BE2C (cell line): ENCODE results near the gene AGR3.

Experiments used
- DNase-seq: peaks from one replicate; pipeline ENCODE4 v3.0.0-alpha.2; 2020
- H3K27me3 ChIP-seq: fragments of 250-450 bp; sonication (Bioruptor Pico); 2 replicates; pipeline ENCODE4 v1.5.1; 2020; ENCODE audit warnings: mild to moderate bottlenecking
- H3K36me3 ChIP-seq: fragments of 250-450 bp; sonication (Bioruptor Pico); 2 replicates; pipeline ENCODE4 v1.5.1; 2020; ENCODE audit warnings: mild to moderate bottlenecking
- H3K4me1 ChIP-seq: fragments of 250-450 bp; sonication (Bioruptor Pico); 2 replicates; pipeline ENCODE4 v1.5.1; 2020
- H3K4me3 ChIP-seq: 2 replicates; pipeline ENCODE4 v1.5.1; 2011; ENCODE audit warnings: low read depth, low read length
- H3K9me3 ChIP-seq: fragments of 250-450 bp; sonication (Bioruptor Pico); 2 replicates; pipeline ENCODE4 v1.5.1; 2020
- CTCF ChIP-seq: IDR thresholded peaks from 2 replicates; pipeline ENCODE4 v1.5.1; 2012; ENCODE audit warnings: mild to moderate bottlenecking, low read depth, low read length

The AGR3 gene

GRCh38 chr7:16810573-16810972 is 71.2 kb downstream of the AGR3 start:
- Histone ChIP-seq H3K27me3 (peaks cover 26% of the 10 kb centered on the region), H3K4me3 (no peak overlapping the region), H3K4me1 (no peaks in the 10 kb centered on the region), H3K36me3 (no peaks in the 10 kb centered on the region), H3K9me3 (no peaks in the 10 kb centered on the region)
- no peak for TF ChIP-seq CTCF
- DNase-seq, result no peak

- no peak for TF ChIP-seq CTCF
- Histone ChIP-seq H3K27me3 (peaks cover 26% of the 10 kb centered on the region), H3K36me3 (no peaks in the 10 kb centered on the region), H3K4me1 (no peaks in the 10 kb centered on the region), H3K4me3 (no peak overlapping the region), H3K9me3 (no peaks in the 10 kb centered on the region)
- no peak for DNase-seq
These were observed 71.7 kb downstream of the AGR3 start for GRCh38 chr7:16810112-16810511.
